ENCODE results near the gene SORCS2. TPM values are rescaled to one million over a fixed set of nuclear protein-coding genes. Genes with fewer than 3 reads are reported as not detected.

Gene SORCS2
- total RNA-seq, 2 donors from 2014 or later, result 1.5 to 1.7 TPM

GRCh38 chr4:7708981-7709380 lies 516.6 kb downstream of the SORCS2 start:
- DNase-seq (ENCODE audit: low spot score), result no peak
- Histone ChIP-seq H3K27me3 (no peaks in the 10 kb centered on the region), H3K9me3 (no peaks in the 10 kb centered on the region), H3K4me1 (no peaks in the 10 kb centered on the region), H3K4me3 (no peak overlapping the region), H3K36me3 (no peaks in the 10 kb centered on the region), H3K27ac (no peak overlapping the region)
- TF ChIP-seq, protein P1, sequence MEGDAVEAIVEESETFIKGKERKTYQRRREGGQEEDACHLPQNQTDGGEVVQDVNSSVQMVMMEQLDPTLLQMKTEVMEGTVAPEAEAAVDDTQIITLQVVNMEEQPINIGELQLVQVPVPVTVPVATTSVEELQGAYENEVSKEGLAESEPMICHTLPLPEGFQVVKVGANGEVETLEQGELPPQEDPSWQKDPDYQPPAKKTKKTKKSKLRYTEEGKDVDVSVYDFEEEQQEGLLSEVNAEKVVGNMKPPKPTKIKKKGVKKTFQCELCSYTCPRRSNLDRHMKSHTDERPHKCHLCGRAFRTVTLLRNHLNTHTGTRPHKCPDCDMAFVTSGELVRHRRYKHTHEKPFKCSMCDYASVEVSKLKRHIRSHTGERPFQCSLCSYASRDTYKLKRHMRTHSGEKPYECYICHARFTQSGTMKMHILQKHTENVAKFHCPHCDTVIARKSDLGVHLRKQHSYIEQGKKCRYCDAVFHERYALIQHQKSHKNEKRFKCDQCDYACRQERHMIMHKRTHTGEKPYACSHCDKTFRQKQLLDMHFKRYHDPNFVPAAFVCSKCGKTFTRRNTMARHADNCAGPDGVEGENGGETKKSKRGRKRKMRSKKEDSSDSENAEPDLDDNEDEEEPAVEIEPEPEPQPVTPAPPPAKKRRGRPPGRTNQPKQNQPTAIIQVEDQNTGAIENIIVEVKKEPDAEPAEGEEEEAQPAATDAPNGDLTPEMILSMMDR (IDR thresholded peaks at IDR 0.05), result no peak

GRCh38 chr4:7709431-7709830 lies 517.1 kb downstream of the SORCS2 start:
- Histone ChIP-seq H3K4me3 (no peak overlapping the region), H3K27me3 (no peaks in the 10 kb centered on the region), H3K4me1 (no peaks in the 10 kb centered on the region), H3K9me3 (no peaks in the 10 kb centered on the region), H3K36me3 (no peaks in the 10 kb centered on the region), H3K27ac (no peak overlapping the region)
- TF ChIP-seq, protein P1 (IDR thresholded peaks at IDR 0.05), result no peak
- DNase-seq (ENCODE audit: low spot score), result no peak

DNA sequence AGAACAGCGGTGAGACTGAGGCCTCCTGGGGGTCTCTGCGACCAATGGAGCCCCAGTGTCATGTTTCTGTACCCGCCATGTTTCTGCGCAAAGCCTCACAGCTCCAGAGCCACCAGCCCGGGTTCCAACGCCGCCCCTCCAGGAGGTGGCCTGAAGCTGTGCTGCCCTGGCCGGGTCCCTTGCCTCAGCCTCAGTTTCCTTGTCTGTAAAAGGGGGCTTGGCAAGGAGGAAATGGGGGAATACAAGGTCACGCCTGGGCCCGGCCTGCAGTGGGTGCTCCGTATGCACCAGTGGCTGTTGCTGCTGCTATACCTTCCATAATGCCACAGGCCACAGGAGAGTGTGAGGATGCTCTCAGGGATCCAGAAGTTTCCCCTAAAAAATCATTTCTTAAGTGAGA lies 517.8 kb downstream of the SORCS2 start:
- TF ChIP-seq, protein P1 (IDR thresholded peaks at IDR 0.05), result no peak
- H3K27ac ChIP-seq, result no peak overlapping the region
- no peaks in the 10 kb centered on the region for H3K9me3 ChIP-seq
- DNase-seq (ENCODE audit: low spot score), result no peak
- no peaks in the 10 kb centered on the region for H3K27me3 ChIP-seq
- H3K4me1 ChIP-seq, result no peaks in the 10 kb centered on the region
- H3K4me3 ChIP-seq, result no peak overlapping the region
- no peaks in the 10 kb centered on the region for H3K36me3 ChIP-seq

DNA sequence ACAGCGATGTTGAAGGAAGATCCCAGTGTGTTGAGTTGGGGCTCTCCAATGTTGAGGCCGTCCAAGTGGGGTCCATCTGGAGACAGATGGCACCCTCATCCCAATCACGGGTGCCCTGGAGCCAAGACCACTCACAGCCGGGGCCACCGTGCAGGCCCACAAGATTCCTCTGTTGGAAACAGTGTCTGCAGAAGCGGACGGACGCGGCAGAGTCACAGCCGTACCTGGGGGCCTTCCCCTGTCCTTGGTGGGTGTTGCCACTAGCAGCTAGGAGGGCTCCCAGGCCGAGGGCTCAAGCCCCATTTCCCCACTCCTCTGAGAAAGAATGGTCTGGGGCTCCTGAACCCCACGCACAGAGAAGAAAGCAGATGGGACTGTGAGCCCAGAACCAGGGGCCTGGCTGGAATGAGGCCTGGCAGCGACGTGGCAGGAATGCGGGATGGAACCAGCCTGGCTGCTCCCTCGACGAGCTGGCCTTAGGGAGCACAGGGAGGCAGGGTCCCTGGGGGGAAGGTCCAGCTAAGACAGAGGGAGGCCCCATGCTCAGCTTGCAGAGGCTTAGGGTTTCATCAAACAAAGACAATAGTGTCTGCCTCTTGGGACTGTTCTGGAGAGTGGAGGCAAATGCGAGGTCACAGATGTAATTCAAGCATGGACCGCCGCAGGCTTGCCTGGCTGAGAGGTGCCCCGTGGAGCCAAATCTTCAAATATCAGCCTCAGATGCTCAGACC lies 518.4 kb downstream of the SORCS2 start:
- H3K4me3 ChIP-seq, result no peak overlapping the region
- no peak overlapping the region for H3K27ac ChIP-seq
- TF ChIP-seq, protein P1 (IDR thresholded peaks at IDR 0.05), result no peak
- DNase-seq (ENCODE audit: low spot score), result no peak
- no peaks in the 10 kb centered on the region for H3K36me3 ChIP-seq
- no peaks in the 10 kb centered on the region for H3K27me3 ChIP-seq
- no peaks in the 10 kb centered on the region for H3K4me1 ChIP-seq
- H3K9me3 ChIP-seq, result no peaks in the 10 kb centered on the region

GRCh38 chr4:7711307-7711963 lies 519.1 kb downstream of the SORCS2 start:
- Histone ChIP-seq H3K27me3 (no peaks in the 10 kb centered on the region), H3K4me3 (no peak overlapping the region), H3K9me3 (no peaks in the 10 kb centered on the region), H3K27ac (no peak overlapping the region), H3K36me3 (no peaks in the 10 kb centered on the region), H3K4me1 (no peaks in the 10 kb centered on the region)
- TF ChIP-seq, protein P1 (IDR thresholded peaks at IDR 0.05), result no peak
- DNase-seq (ENCODE audit: low spot score), result no peak
